ENCODE measurements around the gene SOWAHA. TPM values are rescaled to one million over a fixed set of nuclear protein-coding genes. Genes with fewer than 3 reads are reported as not detected.

Gene SOWAHA
- total RNA-seq, 1 experiment from 2014 or later: 0.39 TPM

DNA sequence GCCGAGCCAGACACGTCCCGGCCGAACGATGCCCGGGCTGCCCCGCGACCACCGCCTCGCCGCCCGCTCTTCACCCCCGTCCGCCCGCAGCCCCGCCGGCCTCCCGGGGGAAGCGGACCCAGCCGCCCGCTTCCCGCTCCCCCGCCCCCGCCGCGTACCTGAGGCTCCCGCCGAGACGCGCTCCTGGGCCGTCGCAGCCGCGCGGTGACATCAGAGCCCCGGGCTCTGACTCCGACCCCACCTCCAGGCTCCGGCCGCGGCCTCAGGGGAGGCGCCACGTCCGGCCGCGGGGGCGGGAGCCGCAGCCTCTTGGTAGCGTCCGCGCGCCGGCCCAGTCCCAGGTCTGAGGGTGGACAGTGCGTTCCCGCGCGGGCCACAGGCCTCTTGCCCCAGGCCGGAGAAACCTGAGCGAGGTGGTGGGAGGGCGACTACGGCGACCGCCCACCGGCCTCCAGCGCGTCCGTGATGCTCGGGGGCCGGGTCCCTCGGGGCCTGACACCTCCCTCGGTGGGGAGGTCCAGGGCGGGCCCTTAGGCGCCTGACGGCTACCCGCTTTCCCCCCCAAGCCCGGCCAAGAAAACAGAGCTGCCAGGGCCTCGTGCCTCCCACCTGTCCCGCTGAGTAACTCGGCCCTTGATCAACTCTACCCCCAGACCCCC lies 17.5 kb downstream of the SOWAHA start, which contains the start of gene SHROOM1:
Gene SHROOM1 (minus strand): TSS at position 212 of the 659 bp plus-strand sequence. CDS start 4,507 bp downstream, outside the sequence.
- ChIA-PET RAD21 (ENCODE audit: low non-redundant PET in 1 of 2, low total read pairs in 2 of 2, uncharacterized antibody in 2 of 2, unreplicated experiment in 2 of 2) (interaction anchor here in 1 of 2 experiments (0.7 kb wide), 1 partner anchor 27 kb away, joined by 4 read pairs; no protein-coding TSS in a partner anchor), CTCF (interaction anchor here (1.3 to 3.9 kb wide), 3 partner anchors 10 to 34 kb away, joined by 3 to 31 read pairs (median 5); no protein-coding TSS in a partner anchor)
- peak; percentile 44 for DNase-seq (ENCODE audit: low read depth, low spot score)

More for the DNA sequence above, 17.5 kb downstream of the SOWAHA start, which contains the start of gene SHROOM1:
- Histone ChIP-seq H3K27me3 (ENCODE audit: insufficient read depth, low read length) (no peaks in the 10 kb centered on the region), H2AFZ (ENCODE audit: low read depth, low read length, poor library complexity, severe bottlenecking) (no peak within 1 kb of the TSS), H4K20me1 (ENCODE audit: insufficient read depth) (no peaks in the 10 kb centered on the region), H3K4me1 (ENCODE audit: control insufficient read depth in 1 of 2, insufficient read depth in 2 of 2, low read length in 2 of 2) (peaks cover 12 to 19% of the 10 kb centered on the region in 2 experiments; a peak in 3 of 4 replicates), H3K4me2 (ENCODE audit: low read length) (peak within 1 kb of the TSS; percentile 93), H3K27ac (ENCODE audit: low read depth, low read length) (peak within 1 kb of the TSS; percentile 75), H3K9me2 (ENCODE audit: insufficient read depth) (no peaks in the 10 kb centered on the region), H3K9me3 (ENCODE audit: control insufficient read depth in 1 of 2, insufficient read depth in 1 of 2, low read depth in 1 of 2, low read length in 2 of 2) (no peaks in the 10 kb centered on the region), H3K9ac (ENCODE audit: low read length) (peak within 1 kb of the TSS; percentile 79), H3K4me3 (replicated peaks in 1 of 2; ENCODE audit: low read depth in 1 of 2, low read length in 2 of 2) (peak within 1 kb of the TSS; percentile 65 to 73), H3K79me2 (ENCODE audit: insufficient read depth, low read length) (peaks cover 6% of the 10 kb centered on the region; the same call in 1 of the 2 replicates), H3K36me3 (ENCODE audit: control insufficient read depth in 1 of 2, insufficient read depth in 2 of 2, low read length in 2 of 2) (no peaks in the 10 kb centered on the region)
- ATAC-seq: peak; percentile 86
- TF ChIP-seq ZFX (IDR thresholded peaks at IDR 0.05) (peak; percentile 93), EZH2phosphoT487 (IDR thresholded peaks at IDR 0.05; ENCODE audit: borderline replicate concordance) (no peak), SP1 (IDR thresholded peaks at IDR 0.05; ENCODE audit: low read depth) (no peak), EGR1 (IDR thresholded peaks at IDR 0.05; ENCODE audit: low read depth) (peak; percentile 98), CTCF (IDR thresholded peaks at IDR 0.05 in 2 of 3, conservative IDR thresholded peaks at IDR 0.05 in 1 of 3; ENCODE audit: borderline replicate concordance in 1 of 3, insufficient read depth in 1 of 3, low read depth in 2 of 3, low read length in 2 of 3) (no peak), SIN3A (IDR thresholded peaks at IDR 0.05; ENCODE audit: low read depth) (0 out of 2 replicates have a peak, but pooled peaks have one; percentile 44), YY1 (IDR thresholded peaks at IDR 0.05; ENCODE audit: extremely low read depth, insufficient replicate concordance, low read depth, low read length) (peak; percentile 32), ATF3 (IDR thresholded peaks at IDR 0.05) (no peak), CEBPB (IDR thresholded peaks at IDR 0.05; ENCODE audit: low read depth) (no peak), ELF1 (IDR thresholded peaks at IDR 0.05; ENCODE audit: borderline replicate concordance, low read depth) (no peak), CBX3 (IDR thresholded peaks at IDR 0.05; ENCODE audit: low read depth) (no peak), POLR2A (IDR thresholded peaks at IDR 0.05; ENCODE audit: borderline replicate concordance, extremely low read depth, insufficient read depth, insufficient read length) (peak; percentile 41), TCF7L2 (IDR thresholded peaks at IDR 0.05; ENCODE audit: borderline replicate concordance, extremely low read depth, insufficient read depth, insufficient read length) (peak; percentile 91), RAD21 (IDR thresholded peaks at IDR 0.05; ENCODE audit: low read depth) (no peak; the same call in 1 of the 2 replicates), POLR2AphosphoS5 (IDR thresholded peaks at IDR 0.05; ENCODE audit: low read depth, low read length) (peak; percentile 75), EZH2 (IDR thresholded peaks at IDR 0.05) (no peak)
- TF ChIP-seq, protein P1, sequence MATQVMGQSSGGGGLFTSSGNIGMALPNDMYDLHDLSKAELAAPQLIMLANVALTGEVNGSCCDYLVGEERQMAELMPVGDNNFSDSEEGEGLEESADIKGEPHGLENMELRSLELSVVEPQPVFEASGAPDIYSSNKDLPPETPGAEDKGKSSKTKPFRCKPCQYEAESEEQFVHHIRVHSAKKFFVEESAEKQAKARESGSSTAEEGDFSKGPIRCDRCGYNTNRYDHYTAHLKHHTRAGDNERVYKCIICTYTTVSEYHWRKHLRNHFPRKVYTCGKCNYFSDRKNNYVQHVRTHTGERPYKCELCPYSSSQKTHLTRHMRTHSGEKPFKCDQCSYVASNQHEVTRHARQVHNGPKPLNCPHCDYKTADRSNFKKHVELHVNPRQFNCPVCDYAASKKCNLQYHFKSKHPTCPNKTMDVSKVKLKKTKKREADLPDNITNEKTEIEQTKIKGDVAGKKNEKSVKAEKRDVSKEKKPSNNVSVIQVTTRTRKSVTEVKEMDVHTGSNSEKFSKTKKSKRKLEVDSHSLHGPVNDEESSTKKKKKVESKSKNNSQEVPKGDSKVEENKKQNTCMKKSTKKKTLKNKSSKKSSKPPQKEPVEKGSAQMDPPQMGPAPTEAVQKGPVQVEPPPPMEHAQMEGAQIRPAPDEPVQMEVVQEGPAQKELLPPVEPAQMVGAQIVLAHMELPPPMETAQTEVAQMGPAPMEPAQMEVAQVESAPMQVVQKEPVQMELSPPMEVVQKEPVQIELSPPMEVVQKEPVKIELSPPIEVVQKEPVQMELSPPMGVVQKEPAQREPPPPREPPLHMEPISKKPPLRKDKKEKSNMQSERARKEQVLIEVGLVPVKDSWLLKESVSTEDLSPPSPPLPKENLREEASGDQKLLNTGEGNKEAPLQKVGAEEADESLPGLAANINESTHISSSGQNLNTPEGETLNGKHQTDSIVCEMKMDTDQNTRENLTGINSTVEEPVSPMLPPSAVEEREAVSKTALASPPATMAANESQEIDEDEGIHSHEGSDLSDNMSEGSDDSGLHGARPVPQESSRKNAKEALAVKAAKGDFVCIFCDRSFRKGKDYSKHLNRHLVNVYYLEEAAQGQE (IDR thresholded peaks at IDR 0.05; ENCODE audit: low read depth): no peak
- TF ChIP-seq, protein P2, sequence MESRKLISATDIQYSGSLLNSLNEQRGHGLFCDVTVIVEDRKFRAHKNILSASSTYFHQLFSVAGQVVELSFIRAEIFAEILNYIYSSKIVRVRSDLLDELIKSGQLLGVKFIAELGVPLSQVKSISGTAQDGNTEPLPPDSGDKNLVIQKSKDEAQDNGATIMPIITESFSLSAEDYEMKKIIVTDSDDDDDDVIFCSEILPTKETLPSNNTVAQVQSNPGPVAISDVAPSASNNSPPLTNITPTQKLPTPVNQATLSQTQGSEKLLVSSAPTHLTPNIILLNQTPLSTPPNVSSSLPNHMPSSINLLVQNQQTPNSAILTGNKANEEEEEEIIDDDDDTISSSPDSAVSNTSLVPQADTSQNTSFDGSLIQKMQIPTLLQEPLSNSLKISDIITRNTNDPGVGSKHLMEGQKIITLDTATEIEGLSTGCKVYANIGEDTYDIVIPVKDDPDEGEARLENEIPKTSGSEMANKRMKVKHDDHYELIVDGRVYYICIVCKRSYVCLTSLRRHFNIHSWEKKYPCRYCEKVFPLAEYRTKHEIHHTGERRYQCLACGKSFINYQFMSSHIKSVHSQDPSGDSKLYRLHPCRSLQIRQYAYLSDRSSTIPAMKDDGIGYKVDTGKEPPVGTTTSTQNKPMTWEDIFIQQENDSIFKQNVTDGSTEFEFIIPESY (IDR thresholded peaks at IDR 0.05; ENCODE audit: extremely low read depth, insufficient replicate concordance, low read length): peak; percentile 9
- BruUV-seq (replicated peaks): no TSS peak
- intact Hi-C loops (cut with micrococcal nuclease): loop anchor here (1.0 kb wide), 1 partner anchor 53 kb away; no protein-coding TSS in a partner anchor
- POLR2A ChIA-PET: interaction anchor here (1.7 kb wide), 1 partner anchor 35 kb away, joined by 5 read pairs; the partner anchor contains the start of genes GDF9 and UQCRQ

Measured in HCT116 (cell line).